ENCODE results near the gene AATF. TPM values are rescaled to one million over a fixed set of nuclear protein-coding genes. Genes with fewer than 3 reads are reported as not detected.

Gene AATF
- total RNA-seq, 1 experiment from 2014 or later: 54.4 TPM

DNA sequence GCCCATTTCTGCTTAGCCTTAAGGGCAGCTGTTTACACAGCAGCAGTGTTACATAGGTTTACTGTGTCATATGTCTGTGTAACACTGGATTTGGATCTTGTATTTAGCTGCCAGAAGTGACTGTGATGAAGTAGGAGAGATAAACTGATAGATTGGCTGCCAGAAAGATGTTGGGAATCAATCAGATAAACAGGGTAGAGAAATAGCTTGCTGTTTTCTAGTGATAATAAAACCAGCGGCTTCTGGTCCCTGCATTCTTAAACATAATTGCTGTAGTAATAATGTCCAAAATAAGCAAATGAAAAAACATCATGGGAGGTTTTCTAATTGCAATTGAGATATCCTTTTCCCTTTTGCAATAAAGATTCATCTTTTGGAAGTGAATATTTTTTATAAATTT lies 68.7 kb downstream of the AATF start:
- in situ Hi-C loops (cut with HindIII; ENCODE audit: low pct_unique_long_range_greater_than_20kb, low sequenced_read_pairs): no loop called here
- DNase-seq (ENCODE audit: low read depth, low spot score): no peak

DNA sequence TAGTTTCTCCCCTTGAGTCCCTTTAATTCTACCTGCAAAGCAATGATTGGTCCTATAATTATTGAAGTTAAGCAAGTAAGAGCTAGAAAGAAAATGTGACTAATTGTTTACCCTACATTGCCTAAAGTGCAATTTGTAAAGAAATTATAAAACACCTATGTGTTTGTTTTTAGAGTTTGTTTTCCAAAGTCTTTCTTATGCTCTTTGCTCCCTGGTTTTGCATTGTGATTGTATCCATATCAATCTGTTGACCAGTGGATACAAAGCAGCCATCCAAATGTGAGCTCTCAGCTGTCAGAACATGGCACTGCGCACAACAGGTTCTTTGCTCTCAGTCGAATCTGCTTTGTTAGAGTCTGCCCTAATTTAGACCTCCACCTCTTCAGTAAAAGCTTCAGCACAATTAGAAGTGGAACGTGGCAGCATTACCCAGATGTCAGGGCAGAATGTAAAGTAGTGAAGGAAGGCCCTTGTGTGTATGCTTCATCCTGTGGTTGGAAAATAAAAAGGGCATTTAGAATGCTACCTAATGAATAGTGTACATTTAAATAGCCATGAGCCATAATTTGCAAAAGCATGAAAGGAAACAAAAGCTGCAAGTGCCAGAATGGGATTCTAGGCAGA lies 70.5 kb downstream of the AATF start:
- in situ Hi-C loops (cut with HindIII; ENCODE audit: low pct_unique_long_range_greater_than_20kb, low sequenced_read_pairs): no loop called here
- peak; percentile 30 for DNase-seq (ENCODE audit: low read depth, low spot score)

DNA sequence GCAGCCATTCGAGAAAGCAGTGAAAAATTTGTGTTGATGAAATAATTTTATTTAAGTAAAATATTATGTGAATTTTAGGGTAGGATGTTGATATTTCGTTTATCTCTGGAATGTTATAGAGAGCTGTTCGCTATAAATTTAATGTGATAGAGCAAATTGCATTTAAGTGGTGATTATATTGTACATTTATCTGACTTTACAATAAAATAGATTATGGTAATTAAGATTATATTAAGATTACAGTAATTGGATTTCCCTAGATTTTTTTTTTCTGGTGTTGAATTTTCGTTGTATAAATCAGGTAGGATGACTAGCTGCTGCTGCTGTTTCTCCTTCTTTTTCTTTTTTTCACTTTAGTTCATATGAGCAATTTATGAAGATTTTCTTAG lies 71.0 kb downstream of the AATF start:
- in situ Hi-C loops (cut with HindIII; ENCODE audit: low pct_unique_long_range_greater_than_20kb, low sequenced_read_pairs): no loop called here
- DNase-seq (ENCODE audit: low read depth, low spot score): no peak

DNA sequence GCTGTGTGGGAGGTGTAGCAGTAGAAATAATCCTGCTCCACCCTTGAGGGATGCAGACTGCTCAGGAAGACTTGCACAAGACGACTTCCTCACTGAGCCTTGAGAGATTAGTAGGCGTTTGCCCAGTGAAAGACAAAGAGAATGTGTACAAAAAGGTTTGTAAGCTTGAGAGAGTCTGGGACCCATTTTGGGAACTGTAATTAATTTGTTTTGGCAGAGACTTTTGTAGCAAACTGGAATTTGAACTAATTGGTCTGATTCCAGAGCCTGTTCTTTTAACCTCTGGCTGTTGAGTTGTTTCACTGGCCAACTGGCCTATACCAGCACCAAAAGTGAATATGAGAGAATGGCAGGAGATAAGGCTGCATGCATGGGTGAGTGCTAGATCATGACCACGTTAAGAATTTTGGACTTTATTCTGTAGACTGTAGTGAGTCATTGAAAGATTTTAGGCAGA lies 75.5 kb downstream of the AATF start:
- in situ Hi-C loops (cut with HindIII; ENCODE audit: low pct_unique_long_range_greater_than_20kb, low sequenced_read_pairs): no loop called here
- no peak for DNase-seq (ENCODE audit: low read depth, low spot score)

DNA sequence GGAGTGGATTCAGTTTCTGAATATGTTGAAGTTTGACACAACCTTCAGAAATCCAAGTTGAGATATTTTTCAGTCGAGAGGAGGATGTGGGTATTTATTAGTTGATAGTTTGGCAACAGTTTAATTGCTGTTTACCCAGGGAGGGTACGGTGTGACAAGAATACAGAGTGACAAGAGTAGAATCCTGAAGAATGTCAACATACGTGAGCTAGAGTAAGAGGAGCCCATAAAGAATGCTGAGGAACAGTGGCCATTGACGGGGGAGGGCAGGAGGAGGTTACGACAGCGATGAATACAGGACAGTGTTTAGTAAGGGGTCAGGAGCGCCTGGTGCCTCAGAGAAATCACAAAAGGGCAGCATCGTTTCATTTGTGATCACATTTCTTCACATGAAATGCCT lies 76.5 kb downstream of the AATF start:
- in situ Hi-C loops (cut with HindIII; ENCODE audit: low pct_unique_long_range_greater_than_20kb, low sequenced_read_pairs): no loop called here
- no peak for DNase-seq (ENCODE audit: low read depth, low spot score)

DNA sequence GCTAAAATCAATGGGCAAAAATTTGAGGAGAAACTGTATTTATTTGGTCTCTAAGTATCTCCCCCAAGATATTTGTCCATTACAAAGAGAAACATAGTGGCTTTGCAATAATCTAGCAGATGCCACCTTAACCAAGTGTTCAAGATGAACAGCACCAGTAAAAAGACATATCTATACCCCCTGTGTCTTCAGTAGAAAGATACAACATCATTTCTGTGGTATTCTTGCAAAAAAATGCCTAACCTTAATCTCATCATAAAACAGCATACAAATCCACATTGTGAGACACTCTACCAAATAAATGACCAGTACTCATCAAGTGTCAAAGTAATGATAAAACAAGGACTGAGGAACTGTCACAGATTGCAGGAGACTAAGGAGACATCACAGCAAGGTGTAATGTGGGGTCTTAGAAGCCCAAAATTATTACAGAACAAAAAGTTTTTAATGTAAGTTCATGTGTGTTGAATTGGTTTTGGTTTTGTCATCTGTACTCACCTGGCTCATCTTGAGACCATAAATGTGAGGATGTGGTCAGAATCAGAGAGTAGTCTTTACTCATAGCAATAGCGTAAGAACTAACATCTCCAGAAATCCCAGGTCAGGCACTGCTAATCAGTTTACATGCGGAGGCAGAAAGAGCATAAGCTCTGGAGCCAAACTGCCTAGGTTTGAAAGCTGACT lies 77.2 kb downstream of the AATF start:
- in situ Hi-C loops (cut with HindIII; ENCODE audit: low pct_unique_long_range_greater_than_20kb, low sequenced_read_pairs): no loop called here

DNA sequence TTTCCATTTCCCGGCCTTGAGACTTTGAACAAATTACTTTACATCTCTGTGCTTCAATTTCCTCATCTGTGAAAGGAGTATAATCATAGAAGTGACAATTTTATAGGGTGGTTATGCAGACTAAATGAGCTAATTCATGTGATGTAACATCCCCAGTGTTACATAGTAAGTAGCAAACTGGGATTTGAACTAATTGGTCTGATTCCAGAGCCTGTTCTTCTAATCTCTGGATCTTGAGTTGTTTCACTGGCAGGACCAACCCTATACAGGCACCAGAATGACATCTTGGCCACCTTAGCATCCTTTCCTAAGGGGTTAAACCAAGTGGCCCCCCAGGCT lies 77.7 kb downstream of the AATF start:
- in situ Hi-C loops (cut with HindIII; ENCODE audit: low pct_unique_long_range_greater_than_20kb, low sequenced_read_pairs): no loop called here
- DNase-seq (ENCODE audit: low read depth, low spot score): no peak

More for the DNA sequence above, 77.2 kb downstream of the AATF start:
- DNase-seq (ENCODE audit: low read depth, low spot score): no peak

DNA sequence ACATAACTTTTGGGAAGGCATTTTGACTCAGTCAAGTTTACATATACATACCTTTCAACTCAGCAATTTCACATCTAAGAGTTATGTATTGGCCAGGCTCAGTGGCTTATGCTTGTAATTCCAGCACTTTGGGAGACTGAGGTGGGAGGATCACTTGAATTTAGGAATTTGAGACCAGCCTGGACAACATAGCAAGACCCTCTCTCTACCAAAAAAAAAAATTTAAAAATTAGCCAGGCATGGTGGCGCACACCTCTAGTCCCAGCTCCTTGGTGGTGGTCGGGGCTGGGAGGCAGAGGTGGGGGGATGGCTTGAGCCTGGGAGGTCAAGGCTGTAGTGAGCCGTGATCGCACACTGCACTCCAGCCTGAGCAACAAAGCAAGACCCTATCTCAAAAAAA lies 79.3 kb downstream of the AATF start:
- in situ Hi-C loops (cut with HindIII; ENCODE audit: low pct_unique_long_range_greater_than_20kb, low sequenced_read_pairs): no loop called here
- no peak for DNase-seq (ENCODE audit: low read depth, low spot score)

DNA sequence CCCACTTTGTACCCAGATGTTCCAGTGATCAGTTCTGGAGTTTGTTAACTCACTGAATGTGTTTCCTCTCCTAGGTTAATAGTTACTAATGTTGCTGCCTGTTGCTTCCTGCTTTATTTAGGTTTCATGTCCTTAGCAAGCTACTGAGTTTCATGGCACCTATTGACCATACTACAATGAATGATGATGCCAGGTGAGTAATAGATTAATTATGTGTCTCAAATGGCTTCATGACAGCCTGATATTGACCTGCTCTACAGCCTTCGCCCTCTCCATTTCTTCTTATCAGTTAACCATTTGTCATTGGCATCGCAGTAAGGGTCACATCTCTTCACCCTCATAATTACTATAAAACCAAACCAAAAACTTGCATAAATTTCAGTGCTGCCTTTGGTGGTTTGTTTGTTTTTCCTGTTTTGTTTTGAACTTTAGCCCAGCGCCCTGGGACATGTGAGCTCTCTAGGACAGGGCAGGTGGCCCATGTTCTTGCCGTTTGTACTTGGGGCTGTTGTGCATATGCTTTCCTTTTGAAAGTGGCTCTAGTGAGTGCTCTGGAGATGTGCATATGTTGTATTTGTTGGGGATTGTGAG lies 82.8 kb downstream of the AATF start:
- in situ Hi-C loops (cut with HindIII; ENCODE audit: low pct_unique_long_range_greater_than_20kb, low sequenced_read_pairs): no loop called here
- no peak for DNase-seq (ENCODE audit: low read depth, low spot score)

DNA sequence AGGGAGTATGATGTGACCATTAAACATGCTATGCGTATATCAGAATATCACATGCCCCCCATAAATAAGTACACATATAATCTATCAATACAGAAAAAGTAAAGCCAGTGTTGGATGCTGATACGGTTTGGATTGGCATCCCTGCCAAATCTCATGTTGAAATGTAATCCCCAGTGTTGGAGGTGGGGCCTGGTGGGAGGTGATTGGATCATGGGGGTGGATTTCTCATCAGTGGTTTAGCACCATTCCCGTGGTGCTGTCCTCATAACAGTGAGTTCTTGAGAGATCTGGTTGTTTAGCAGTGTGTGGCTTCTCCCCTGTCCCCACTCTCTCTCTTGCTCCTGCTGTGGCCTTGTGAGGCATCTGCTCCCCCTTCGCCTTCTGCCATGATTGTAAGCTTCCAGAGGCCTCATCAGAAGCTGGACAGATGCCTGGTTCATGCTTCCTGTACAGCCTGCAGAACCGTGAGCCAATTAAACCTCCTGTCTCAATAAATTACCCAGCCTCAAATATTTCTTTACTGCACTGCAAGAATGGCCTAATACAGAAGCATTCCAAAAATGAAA lies 88.9 kb downstream of the AATF start:
- in situ Hi-C loops (cut with HindIII; ENCODE audit: low pct_unique_long_range_greater_than_20kb, low sequenced_read_pairs): no loop called here
- DNase-seq (ENCODE audit: low read depth, low spot score): no peak

DNA sequence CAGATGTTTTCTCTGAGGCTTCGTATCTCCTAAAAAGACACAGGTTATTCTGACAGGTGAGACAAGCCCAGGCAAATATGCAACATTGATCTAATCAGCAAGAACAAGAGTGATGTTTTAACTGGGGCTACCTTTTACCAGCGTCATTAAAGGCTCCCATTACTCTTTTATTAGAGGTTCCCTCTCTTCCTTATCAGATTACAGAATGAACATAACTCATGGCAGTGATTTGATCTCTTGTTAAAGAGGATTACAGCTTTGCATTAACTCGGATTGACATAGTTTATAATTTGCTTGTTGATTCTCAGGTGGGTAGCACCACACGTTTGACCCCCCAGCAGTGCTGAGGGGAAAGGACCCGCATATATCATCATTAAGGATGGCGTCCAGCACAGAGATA lies 90.5 kb downstream of the AATF start:
- in situ Hi-C loops (cut with HindIII; ENCODE audit: low pct_unique_long_range_greater_than_20kb, low sequenced_read_pairs): no loop called here
- no peak for DNase-seq (ENCODE audit: low read depth, low spot score)

DNA sequence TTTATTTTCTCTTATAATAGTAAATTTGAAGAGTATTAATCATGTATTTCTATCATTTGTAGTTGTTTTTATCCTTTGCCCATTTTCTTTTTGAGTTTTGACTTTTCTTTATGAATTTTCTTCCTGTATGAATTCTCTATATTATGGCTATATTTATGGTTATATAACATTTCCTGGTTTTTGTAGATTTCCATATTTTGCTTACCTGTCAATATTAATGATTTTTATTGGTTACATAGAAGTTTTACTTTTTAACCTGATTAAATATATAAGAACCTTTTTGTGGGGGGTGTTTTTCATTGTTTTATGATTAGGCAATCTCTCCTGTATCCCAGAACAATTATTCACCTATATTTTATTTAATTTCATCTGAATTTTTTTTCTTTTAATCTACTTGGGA lies 93.2 kb downstream of the AATF start:
- no peak for DNase-seq (ENCODE audit: low read depth, low spot score)
- in situ Hi-C loops (cut with HindIII; ENCODE audit: low pct_unique_long_range_greater_than_20kb, low sequenced_read_pairs): no loop called here

DNA sequence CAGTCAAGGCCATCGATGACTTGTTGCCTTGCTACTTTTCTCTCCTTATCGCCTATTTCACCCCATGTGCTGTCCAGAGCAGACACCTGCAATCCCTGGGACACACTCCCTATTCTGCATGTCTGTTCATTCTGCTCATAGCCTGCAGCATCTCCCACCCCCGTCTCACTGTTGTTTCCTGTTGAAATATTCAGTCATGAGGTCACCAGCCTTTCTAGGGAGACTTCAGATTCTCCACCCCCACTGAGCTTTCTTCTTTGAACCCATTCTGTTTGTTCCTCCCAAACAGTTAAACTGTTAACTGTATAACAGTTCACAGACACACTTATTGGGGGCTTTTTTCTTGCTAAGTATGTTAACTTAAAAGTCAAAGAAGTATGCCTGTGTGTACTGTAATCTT lies 94.4 kb downstream of the AATF start:
- peak; percentile 32 for DNase-seq (ENCODE audit: low read depth, low spot score)
- in situ Hi-C loops (cut with HindIII; ENCODE audit: low pct_unique_long_range_greater_than_20kb, low sequenced_read_pairs): no loop called here

DNA sequence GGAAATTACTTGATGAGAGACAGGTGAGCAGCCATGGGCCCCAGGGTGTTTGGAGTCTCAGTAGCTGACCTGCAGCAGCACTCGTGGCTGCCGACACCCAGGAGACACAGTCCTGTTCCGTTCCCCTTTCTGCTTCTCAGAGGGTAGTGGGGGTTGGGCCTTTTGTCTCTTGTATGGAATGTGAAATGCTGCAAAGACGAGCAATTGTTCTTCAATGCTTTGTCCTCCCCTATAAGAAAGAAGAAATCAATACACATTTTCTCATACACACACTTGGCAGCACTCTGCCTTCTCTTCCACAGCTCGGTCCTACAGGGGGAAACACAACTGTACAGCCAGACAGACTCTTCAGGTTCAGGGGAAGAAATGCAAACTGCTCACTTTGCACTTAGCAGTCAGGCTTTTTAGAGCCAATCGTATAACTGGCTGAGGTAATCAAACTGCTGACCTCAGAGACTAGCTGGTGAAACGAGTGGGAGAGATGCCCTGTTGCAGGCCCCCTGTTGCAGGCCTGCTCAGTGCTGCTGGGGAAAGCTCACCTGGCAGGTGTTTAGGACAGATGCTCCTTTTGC lies 96.7 kb downstream of the AATF start:
- in situ Hi-C loops (cut with HindIII; ENCODE audit: low pct_unique_long_range_greater_than_20kb, low sequenced_read_pairs): no loop called here
- DNase-seq (ENCODE audit: low read depth, low spot score): no peak

DNA sequence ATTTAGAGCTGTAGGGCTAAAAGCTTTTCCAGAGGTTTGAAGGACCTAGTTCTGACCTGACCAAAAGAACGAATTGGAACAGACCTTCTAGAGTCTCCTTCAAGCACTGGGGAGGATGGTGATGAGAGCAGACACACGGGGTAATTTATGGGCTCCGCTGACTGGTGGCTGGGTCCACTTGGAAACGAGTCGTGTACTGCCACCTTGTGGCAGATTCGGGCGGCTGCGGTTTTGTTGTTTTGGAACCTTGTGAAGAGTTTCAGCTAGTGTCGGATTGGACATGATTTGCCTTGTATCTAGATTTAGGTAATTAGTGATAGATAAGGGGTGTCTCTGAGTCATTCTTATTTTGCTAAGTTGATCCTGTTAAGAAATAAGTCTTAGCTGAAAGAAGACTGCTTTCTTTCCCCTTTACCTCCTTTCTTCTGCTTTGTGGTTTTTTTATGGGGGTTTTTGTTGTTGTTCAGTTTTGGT lies 98.9 kb downstream of the AATF start:
- in situ Hi-C loops (cut with HindIII; ENCODE audit: low pct_unique_long_range_greater_than_20kb, low sequenced_read_pairs): no loop called here
- DNase-seq (ENCODE audit: low read depth, low spot score): peak; percentile 88

DNA sequence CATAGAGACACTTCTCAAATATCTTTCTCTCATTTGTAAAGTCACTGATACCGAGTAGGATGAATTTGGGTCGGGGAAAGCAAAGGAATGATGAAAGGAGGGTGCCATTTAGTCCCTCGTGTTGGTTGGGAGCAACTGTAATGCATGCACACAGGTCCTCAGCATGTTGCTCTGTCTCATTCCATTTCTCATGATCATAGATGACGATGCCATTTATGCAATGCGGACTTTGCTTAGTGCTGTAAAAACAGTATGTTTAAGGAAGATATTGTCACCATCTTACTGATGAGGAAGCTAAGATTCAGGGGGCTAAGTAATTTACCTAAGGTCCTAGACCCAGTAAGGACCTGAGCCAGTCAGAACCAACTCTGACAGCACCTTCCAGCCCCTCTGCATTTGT lies 100.1 kb downstream of the AATF start:
- no peak for DNase-seq (ENCODE audit: low read depth, low spot score)
- in situ Hi-C loops (cut with HindIII; ENCODE audit: low pct_unique_long_range_greater_than_20kb, low sequenced_read_pairs): no loop called here

DNA sequence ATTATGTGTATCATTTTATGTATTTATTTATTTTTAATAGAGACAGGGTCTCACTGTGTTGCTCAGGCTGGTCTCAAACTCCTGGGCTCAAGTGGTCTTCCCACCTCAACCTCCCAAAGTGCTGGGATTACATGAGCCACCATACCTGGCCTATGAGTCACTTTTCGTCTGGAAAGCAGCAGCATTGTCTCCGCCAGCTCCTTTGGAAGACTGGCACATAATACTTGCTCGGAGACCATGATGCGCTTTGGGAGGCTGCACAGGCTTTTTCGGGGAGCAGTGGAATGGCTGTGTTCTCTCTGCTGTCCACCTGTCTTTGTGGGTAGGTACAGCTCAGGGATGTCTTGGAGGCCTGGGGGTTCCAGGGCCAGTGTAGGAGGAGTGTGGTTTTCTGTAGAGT lies 102.2 kb downstream of the AATF start:
- in situ Hi-C loops (cut with HindIII; ENCODE audit: low pct_unique_long_range_greater_than_20kb, low sequenced_read_pairs): no loop called here
- no peak for DNase-seq (ENCODE audit: low read depth, low spot score)

DNA sequence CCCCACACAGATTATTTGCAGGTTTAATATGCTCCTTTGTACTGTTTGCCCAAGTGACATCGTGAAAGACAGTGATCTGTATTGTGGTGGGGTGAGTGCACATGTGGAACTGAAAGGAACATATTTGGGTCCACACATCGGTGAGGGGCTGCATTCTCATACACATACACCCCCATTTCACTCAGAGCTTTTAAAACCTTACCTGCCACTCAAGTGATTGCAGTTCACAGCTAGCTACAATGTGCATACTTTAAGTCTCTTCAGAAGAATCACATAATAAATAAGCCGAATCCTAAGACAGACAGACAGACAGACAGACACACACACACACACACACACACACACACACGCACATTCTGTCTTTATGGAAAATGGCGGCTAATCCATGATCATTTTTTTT lies 102.6 kb downstream of the AATF start:
- in situ Hi-C loops (cut with HindIII; ENCODE audit: low pct_unique_long_range_greater_than_20kb, low sequenced_read_pairs): no loop called here
- DNase-seq (ENCODE audit: low read depth, low spot score): no peak

DNA sequence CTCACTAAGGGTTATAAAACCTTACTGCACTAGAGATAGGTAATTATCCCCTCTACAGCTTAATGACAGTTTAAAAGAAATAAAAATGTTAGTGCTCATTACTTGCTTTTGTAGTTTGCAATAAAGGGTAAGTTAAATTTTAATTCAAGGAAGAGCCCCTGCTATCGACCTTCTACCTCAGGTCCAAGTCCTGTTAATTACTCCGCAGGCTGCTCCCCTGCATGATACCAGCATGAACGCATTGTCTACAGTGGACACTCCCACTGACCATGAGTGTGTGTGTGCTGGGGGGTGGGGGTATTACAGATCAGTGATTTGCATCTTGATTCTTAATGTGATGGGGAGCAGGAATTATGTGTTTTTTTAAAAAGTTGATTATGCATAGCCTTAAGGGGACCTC lies 103.1 kb downstream of the AATF start:
- DNase-seq (ENCODE audit: low read depth, low spot score): no peak
- in situ Hi-C loops (cut with HindIII; ENCODE audit: low pct_unique_long_range_greater_than_20kb, low sequenced_read_pairs): no loop called here
